HG03378 (cell line): ENCODE results near the gene USF1.
A peak's percentile ranks its signal among the peaks of the same experiment; 100 is the strongest.
"Not testable (repeated sequence)": the region's sequence is repeated elsewhere in the genome, so short reads cannot be mapped to it uniquely, and the experiment has no call there.

ENCODE experiments used
- ATAC-seq: cut with Tn5 transposase; IDR thresholded peaks from one replicate; pipeline ENCODE4 v1.9.1; 2021; ENCODE audit warnings: mild to moderate bottlenecking, moderate library complexity; ENCODE audit not compliant: unreplicated experiment

USF1 gene

DNA sequence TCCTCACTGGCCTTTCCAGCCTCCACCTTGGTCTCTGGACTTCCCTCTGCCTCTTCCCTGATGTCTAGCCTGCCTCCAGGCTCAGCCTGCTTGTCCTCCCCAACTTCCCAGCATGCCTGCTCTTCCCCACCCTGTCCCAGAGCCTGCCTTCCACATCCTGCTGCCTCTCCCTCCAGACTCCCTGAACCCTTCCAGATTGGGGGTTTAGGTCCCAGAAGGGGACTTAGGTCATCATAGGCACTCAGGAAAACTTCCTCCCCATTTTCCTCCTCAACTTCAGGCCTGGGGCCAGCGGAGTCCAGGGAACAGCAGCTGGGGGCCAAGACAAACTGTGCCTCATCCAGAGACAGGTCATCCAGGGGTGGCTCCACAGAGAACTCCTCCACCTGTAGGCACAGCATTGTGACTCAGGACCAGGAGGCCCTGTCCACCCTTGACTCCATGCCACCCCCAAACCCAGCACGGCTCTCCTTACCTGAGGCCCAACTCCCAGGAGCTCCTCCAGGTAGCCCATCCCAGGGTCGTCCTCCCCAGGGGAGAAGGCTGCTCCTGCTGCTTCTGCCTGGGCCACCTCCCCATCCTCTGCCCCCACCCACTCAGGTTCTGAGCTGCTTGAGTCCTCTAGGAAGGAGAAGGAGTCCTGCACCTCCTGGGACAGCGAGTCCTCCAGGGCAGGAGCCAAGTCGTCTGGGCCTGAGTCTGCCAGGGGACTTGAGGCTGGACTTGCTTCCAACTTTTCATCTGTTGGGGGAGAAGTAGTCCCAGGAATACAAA lies 3.4 kb upstream of the USF1 start:
- ATAC-seq, result no peak

DNA sequence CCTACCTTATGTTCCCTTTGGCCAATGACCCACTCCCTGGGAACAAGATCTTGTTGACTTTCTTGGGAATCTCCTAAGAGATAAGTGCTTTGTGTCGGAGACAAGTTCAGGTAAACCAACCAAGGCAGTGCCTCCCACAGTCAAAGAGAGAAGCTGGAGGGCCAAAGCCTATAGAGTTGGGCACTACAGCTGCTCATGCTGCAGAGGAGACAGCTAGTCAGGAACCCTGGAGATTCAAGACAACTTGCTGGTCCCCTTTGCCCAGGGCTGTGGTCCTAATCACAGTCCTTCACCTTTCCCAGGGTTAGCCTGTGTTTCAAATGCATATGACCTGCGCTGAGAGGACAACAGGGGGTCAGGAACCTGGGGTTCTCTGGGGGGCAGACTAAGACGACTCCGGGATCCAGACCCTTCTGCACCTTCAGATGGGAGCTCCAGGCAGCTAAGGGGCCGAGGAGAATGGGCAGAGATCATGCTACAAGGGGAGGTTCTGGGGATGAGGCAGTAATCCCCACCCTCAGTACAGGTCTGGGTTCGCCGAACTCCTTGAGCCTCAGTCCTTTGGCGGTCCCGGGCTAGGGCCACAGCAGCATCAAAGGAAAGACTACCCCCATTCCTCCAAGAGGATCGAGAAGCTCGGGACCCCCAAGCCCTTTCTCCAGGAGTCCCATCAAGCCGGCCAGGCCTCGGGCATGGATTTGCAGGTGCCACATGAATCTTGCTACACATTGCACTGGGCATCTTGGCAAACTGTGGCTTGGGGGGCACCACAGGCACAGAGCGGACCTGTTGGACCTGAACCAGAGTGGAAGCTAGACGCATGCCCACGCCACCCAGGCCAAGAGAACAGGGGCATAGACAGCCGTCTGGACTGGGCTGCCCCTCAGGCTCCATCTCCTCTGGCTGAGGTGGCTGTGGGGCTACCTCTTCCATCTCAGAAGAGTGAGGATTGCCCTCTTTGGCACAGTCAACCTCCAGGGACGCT lies 2.0 kb upstream of the USF1 start:
- no peak for ATAC-seq

GRCh38 chr1:161046605-161047228 lies 940 bp upstream of the USF1 start:
- ATAC-seq, result peak; percentile 33

GRCh38 chr1:161044908-161045735 lies 655 bp downstream of the USF1 start:
- ATAC-seq, result peak; percentile 40

DNA sequence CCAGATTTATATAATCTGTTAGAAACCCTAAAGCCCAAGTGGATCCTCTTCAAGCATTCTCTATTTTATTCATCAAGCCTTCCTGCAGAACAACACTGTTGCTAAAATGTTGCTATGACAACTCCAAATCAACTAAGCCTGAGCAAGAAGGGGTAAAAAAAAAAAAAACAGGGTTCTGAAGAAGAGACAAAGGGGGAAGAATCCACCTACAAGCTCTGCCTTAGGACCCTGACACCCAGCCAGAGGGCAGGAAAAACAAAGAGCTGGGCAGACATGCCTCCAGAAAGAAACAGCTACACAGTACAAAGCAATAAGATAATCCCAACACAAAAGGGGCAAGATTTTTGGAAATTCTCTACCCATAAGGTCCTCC lies 1.3 kb downstream of the USF1 start:
- no peak for ATAC-seq

DNA sequence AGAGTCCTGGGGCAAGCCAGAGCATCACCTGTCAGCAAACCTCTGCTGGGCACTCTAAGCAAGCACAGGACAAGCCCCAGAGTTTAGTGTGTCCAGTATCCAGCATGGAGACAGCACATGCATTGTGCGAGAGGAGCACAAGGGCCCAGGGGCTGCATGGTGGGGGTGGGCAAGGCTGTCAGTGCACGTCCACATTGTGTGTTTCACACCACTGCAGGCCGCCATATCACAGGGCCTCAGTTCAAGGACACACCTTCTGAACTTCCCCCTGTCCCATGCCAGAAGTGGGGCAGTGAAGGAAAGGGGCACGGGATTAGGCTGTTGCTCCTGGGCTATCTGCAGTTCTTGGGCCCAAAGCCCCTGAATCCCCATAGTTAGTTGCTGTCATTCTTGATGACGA lies 6.2 kb downstream of the USF1 start:
- ATAC-seq, result no peak

DNA sequence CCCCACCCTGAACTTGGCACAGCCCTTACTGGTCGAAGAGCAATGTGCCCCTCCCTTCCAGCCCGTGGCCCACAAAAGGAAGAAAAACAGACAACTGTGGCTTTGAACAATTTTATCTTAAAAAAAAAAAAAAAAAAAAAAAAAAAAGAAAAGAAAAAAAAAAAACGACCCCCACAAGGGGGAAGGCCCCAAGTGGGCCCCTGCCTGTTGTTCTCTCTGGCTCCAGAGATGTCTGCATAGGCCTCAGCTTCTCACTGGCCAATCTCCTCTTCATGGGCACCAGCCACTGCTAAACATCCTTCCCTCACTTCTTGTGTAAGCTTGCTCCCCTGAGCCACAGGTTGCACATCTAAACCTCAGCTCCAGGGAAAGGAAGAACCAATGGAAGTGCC lies 6.6 kb downstream of the USF1 start:
- ATAC-seq, result no peak

DNA sequence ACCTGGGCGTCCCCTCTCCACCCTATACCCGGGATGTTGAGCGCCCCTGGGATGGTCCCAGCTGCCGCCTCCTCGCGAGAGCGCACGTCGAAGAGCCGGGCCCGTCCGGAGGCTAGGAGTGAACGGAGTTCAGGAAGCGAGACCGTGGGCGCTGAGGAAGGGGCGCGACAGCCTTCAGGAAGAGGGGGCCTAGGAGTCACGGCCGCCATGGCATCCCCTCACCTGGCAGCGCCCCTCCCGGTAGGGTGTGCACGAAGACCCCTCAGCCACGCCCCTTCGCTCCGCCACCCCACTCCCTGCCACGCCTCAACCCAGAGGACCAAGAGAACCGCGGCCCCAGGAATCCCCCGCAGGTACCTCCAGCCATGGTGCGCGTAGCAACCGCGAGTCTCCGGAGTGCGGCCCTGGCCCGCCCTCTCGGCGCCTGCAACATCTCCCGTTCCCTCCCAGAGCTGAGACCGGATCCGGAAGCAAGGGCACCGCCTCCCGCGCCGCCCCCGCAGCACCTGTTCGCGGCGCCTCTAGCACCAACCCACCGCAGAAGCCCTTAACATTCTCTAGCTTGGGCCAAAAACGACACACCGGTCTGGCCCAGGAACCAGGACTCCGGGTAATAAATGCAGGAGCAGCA lies 7.1 kb downstream of the USF1 start, which contains the start of gene TSTD1:
Gene TSTD1, minus strand, starts transcription at position 442 of the 631 bp plus-strand sequence. Its CDS starts 75 bp downstream, at position 367.
- ATAC-seq, result peak; percentile 76

- ATAC-seq, result no peak
These were observed 7.9 kb downstream of the USF1 start for GRCh38 chr1:161037661-161038522.

GRCh38 chr1:161033751-161034150 lies 12.0 kb downstream of the USF1 start:
- no peak for ATAC-seq

DNA sequence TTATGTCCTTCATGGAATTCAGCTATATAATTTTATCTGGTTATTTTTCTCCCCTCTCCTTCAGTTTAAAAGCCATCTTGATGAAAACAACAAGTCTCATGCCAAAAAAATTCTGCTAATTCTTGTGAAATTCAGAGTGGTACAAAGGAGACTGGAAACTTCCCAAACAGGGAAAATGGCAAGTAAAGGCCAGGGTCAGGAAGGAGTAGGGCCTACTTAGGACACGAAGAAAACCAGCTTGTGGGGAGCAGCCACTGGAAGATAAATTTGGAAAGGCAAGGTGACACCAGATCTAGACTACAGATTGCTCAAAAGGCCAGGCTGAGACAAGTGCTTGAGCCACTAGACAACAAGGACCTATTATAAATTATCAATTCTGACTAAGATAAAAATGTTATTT lies 13.4 kb downstream of the USF1 start:
- ATAC-seq, result no peak

DNA sequence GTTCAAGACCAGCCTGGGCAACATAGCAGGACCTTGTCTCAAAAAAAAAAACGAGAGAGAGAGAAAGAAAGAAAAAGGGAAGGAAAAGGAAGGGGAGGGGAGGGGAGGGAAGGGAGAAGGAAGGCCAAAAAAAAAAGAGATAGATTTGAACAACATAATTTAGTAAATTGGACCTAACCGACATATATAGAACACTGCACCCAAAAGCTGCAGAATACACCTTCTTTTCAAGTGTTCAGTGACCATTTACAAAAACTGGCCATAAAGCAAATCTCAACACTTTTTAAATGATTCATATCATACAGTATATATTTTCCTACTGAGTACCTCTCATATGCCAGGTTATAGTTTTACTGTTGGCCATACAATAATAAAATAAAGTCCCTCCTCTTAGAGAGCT lies 13.9 kb downstream of the USF1 start:
- no peak for ATAC-seq

- ATAC-seq, result not testable (repeated sequence)
These were observed 16.3 kb downstream of the USF1 start for GRCh38 chr1:161029466-161029865.

DNA sequence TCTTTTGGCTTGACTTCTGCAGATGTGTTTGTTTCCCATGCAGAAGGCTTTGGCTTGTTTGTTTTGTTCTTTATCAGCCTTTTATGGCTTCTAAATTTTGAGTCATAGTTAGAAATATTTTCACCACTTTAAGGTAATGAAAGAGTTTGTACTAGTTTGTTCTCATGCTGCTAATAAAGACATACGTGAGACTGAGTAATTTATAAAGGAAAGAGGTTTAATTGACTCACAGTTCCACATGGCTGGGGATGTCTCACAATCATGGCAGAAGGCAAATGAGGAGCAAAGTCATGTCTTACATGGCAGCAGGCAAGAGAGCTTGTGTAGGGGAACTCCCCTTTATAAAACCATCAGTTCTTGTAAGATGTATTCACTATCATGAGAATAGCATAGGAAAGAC lies 18.8 kb downstream of the USF1 start:
- not testable (repeated sequence) for ATAC-seq

- ATAC-seq, result not testable (repeated sequence)
These were observed 23.3 kb downstream of the USF1 start for GRCh38 chr1:161022432-161022831.

GRCh38 chr1:161021970-161022353 lies 23.8 kb downstream of the USF1 start:
- ATAC-seq, result no peak

GRCh38 chr1:161021165-161021969 lies 24.4 kb downstream of the USF1 start:
- ATAC-seq, result peak; percentile 72

DNA sequence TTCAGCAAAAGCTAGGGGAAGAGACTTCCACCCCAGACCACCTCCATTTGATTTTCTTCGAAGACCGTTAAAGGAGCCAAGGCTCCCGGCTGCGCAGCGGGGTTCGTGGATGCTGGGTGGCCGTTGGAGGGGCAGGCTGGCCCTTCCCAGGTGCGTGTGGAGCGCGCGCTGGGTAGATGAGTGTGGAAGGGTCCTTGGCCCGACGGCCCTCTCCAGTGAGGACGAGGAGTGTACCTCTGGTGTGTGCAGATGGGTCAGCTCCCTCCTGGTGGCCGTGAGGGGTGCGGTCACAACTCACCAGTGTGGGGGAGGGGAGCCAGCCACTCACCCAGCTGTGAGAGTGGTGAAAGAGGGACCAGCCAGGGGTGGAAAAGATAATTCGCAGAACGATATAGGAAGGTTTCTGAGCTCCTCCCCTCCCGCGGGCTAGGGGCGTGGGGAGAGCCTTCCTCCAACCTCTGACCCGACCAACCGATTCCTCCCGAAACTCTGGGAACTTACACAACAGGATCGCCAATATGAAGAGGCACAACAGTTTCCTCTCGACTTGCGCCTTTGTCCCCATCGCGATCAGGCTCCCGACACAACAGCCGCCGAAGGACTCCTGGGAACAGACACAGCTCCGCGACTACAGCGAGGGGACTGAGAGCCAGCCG lies 25.1 kb downstream of the USF1 start, which contains the start of gene F11R:
Gene F11R, minus strand, starts transcription at position 644 of the 656 bp plus-strand sequence. Its CDS starts 79 bp downstream, at position 565.
- peak; percentile 33 for ATAC-seq
